GM12891 (cell line): ENCODE data around the gene LBHD2.

Source experiments
- DNase-seq: peaks from one replicate; pipeline ENCODE4 v3.0.0; 2011; ENCODE audit warnings: low spot score; ENCODE audit not compliant: insufficient read length
- FAIRE-seq: peaks from 2 replicates; lab custom pipeline; 2011; peaks lifted over from hg19 to GRCh38; lab: Jason Lieb, UNC
- PAX5 ChIP-seq: IDR thresholded peaks from 2 replicates; pipeline ENCODE4 v1.6.1; 2011; ENCODE audit warnings: low read length, moderate library complexity, mild to moderate bottlenecking; ENCODE audit not compliant: insufficient read depth, severe bottlenecking
- POLR2A ChIP-seq: IDR thresholded peaks from 2 replicates; pipeline ENCODE4 v1.6.1; 2011; ENCODE audit warnings: low read depth, low read length, control low read depth
- POLR2AphosphoS5 ChIP-seq: IDR thresholded peaks from 2 replicates; pipeline ENCODE4 v1.6.1; 2011; ENCODE audit warnings: low read depth, low read length, control low read depth
- POU2F2 ChIP-seq: IDR thresholded peaks from 2 replicates; pipeline ENCODE4 v1.6.1; 2011; ENCODE audit warnings: low read depth, mild to moderate bottlenecking, control low read depth, low read length, moderate library complexity
- SPI1 ChIP-seq: IDR thresholded peaks from 2 replicates; pipeline ENCODE4 v1.6.1; 2011; ENCODE audit warnings: low read depth, low read length, control low read depth
- TAF1 ChIP-seq: IDR thresholded peaks from 2 replicates; pipeline ENCODE4 v1.6.1; 2011; ENCODE audit warnings: low read depth, low read length, control low read depth

Gene LBHD2

DNA sequence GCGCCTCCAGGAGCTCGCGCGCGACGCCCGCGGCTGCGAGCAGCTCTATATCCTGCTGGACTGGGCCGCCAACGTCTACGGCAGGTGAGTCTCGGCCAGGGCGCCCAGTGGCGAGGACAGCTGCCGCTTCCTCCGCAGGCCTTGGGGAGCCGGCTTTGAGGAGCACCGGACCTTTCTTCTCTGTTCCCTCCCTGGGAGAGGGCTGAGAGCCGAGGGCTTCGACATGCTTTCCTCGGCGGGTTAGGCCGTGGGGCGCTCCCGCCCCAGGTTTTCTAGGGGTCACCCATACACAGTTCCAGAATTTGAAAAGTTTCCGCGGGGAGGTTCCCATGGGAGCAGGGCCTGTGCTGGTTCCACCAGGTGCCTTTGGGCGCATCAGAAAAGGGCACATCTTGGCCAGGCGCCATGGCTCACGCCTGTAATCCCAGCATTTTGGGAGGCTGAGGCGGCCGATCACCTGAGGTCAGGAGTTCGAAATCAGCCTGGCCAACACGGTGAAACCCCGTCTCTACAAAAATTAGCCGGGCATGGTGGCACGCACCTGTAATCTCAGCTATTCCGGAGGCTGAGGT lies 18.8 kb downstream of the LBHD2 start:
- no peak for TF ChIP-seq TAF1
- no peak for TF ChIP-seq PAX5
- TF ChIP-seq POLR2A, result no peak
- no peak for TF ChIP-seq POLR2AphosphoS5
- TF ChIP-seq SPI1, result no peak
- TF ChIP-seq POU2F2, result no peak
- no peak for FAIRE-seq
- no peak for DNase-seq

DNA sequence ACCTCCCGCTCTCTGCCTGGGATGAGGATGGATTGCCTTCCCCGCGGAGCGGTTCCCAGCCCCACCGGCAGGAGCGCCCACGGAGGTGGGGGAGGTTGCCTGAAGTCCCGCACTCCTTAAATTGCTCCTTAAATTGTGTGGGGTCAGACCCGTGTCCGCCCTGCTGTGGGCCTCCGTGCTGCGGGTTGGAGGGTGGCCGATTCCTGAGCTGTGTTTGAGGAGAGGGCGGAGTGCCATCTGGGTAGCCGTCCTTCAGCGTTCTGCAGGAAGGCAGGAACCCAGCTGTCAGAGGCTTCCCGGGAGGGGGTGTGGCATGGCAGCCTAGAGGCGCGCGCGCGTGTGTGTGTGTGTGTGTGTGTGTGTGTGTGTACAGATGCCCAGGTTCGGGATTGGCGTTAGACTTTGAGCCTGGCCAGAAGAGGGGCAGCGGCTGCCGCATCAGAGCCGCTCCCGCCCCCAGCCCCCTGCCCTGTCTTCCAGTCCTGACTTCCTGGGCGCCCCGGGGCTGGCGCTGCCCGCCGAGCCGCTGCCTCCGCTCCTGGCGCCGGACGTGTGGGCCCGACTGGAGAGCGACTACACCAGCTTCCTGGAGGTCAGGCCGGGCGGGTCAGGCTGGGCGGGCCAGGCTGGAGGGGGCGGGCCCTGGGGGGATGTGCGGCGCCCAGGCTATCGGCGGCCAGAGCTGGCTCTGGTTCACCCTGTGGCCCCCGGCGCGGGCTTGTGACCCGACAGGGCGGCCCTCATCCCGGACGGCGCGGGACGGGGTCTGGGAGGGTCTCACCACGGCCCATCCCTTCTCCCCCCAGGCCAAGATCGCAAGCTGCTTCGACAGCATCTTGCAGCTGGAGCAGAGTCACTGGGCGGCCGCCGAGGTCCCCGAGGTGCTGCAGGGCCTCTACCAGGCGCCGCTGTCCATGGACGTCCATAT lies 19.7 kb downstream of the LBHD2 start:
- FAIRE-seq (peak; percentile 9), DNase-seq (no peak)
- no peak for TF ChIP-seq SPI1
- TF ChIP-seq POLR2A, result no peak
- no peak for TF ChIP-seq POU2F2
- TF ChIP-seq TAF1, result no peak
- TF ChIP-seq POLR2AphosphoS5, result no peak
- no peak for TF ChIP-seq PAX5

DNA sequence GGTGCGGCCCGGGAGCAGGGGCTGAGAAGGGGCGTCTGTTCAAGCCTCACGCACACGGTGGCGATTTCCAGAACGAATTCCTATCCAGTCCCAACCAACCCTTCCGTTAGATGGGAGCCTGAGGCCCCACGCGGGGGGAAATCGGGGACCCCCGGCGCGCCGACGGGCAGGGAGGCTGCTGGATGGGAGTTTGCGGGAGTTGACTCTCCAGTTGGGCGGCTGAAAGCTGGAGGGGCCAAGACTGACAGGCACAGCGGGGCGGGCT lies 20.3 kb downstream of the LBHD2 start:
- no peak for TF ChIP-seq TAF1
- no peak for TF ChIP-seq POLR2AphosphoS5
- TF ChIP-seq POU2F2, result no peak
- no peak for TF ChIP-seq POLR2A
- no peak for TF ChIP-seq PAX5
- DNase-seq (no peak), FAIRE-seq (no peak)

DNA sequence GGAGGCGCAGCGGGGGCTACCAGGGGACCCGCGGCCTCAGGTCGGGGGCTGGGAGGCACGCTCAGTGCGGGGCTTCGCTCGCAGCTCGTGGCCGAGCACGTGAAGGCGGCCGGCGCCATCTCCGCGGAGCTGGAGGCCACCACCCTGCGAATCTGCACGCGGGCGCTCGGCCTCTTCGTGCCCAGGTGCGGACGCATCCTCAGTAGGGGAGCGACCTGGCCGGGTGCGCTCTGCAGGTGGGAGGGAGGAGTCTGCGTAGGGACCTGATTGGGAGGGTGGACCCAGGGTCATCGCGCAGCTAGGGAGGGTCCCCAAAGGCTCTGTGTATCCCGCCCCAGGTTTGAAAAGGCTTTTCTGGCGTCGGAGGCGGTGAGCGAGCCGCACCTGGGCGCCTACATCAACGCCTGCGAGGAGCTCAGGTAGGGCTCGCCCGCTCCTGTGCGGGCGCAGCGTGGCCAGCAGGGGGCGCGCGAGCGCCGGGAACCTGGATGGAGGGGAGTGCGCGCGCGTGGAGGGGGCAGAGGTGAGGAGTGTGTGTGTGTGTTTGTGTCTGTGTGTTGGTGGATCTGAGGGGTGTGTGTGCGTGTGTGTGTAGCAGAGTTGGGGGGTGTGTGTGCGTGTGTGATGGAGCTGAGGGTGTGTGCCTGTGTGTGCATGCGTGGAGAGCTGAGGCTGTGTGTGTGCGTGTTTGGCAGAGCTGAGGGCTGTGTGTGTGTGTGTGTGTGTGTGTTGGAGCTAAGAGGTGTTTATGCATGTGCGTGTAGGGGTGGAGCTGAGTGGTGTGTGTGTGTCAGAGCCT lies 20.8 kb downstream of the LBHD2 start:
- DNase-seq (peak; percentile 88), FAIRE-seq (peak; percentile 93)
- TF ChIP-seq SPI1, result no peak

DNA sequence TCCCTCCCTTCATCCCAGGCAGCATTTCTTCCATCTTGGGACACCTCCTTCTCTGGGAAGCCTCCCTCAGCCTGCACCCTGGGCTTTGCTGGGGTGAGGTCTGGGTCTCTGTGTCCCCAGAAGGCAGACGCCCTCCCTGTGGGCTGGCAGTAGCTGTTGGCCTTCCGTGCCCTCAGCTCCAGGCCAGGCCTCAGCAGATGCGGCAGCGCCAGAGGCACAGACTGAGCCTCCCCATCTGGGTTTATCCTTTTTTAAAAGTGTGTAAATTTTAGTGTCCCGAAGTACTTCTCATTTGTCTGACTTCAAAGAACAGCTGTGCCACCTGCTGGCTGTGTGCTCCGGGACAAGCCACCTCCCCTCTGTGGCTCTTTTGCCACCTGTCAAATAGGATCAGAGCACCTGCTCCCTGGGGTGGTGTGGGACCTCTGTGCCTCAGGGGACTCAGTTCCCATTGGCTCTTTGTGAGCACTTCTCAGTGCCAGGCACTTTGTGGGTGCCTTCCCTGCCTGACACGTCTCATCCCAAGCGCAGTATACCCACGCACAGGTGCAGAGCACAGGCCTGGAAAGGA lies 21.7 kb downstream of the LBHD2 start:
- FAIRE-seq, result no peak
- DNase-seq, result no peak
- TF ChIP-seq POU2F2, result no peak
- TF ChIP-seq POLR2A, result no peak
- no peak for TF ChIP-seq POLR2AphosphoS5
- no peak for TF ChIP-seq SPI1
- TF ChIP-seq PAX5, result no peak
- TF ChIP-seq TAF1, result no peak

DNA sequence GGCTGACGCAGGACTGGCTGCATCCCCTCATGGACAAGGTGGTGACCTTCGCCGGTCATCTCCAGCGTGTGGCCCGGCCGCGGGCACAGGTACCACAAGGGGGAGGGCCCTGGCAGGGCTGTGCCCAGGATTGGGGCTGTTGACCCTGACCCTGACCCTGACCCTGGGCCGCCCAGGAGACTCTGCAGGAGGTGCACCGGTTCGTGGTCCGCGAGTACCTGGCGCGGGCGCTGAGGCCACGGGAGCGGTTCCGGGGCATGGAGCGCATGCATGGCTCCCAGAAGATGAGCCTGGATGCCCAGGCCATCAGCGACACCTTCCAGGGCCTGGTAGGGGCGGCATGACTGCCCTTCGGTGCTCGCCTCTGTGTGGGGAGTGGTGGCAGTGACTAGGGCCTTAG lies 23.4 kb downstream of the LBHD2 start:
- no peak for DNase-seq
- no peak for TF ChIP-seq SPI1
- TF ChIP-seq PAX5, result no peak
- no peak for TF ChIP-seq TAF1
- TF ChIP-seq POLR2AphosphoS5, result no peak
- TF ChIP-seq POLR2A, result no peak
- no peak for TF ChIP-seq POU2F2

DNA sequence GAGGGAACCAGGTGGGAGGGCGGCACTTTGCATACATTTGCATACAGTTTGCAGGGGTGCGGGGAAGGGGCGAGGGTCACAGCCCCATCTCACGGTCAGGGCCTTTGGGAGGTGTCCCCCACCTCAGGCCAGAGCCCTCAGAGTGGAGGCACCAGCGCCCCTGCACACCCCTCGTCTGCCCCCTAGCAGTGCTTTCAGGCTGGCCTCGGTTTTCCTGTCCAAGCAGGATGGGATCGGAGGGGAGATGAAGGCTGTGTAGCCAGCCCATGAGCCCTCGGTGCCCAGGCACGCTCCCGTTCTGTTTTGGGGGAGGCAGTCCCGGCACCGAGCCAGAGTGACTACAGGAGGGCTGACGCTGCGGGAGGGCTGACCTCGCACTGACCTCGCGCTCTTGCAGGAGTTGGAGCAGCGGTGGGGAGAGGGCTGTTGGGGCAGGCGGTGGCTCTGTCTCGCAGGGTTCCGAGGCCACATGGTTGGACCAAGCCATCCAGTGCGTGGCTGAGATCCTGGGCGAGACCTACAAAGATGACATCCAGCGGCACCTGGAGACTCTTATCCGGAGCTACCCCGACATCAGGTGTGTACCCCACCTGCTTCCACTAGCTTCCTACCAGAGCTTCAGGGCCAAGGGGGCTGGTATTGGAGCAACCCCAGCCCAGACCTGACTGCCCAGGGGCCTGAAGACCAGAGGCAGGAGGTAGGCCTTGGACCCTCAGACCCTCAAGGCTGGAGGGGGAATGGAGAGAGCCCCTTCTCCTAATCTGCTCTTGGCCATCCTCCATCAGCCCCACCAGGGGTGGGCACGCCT lies 24.1 kb downstream of the LBHD2 start:
- no peak for TF ChIP-seq POLR2A
- no peak for TF ChIP-seq POLR2AphosphoS5
- no peak for TF ChIP-seq TAF1
- no peak for TF ChIP-seq POU2F2
- TF ChIP-seq SPI1, result no peak
- no peak for TF ChIP-seq PAX5
- DNase-seq (no peak), FAIRE-seq (no peak)

More for the DNA sequence above, 23.4 kb downstream of the LBHD2 start:
- no peak for FAIRE-seq

DNA sequence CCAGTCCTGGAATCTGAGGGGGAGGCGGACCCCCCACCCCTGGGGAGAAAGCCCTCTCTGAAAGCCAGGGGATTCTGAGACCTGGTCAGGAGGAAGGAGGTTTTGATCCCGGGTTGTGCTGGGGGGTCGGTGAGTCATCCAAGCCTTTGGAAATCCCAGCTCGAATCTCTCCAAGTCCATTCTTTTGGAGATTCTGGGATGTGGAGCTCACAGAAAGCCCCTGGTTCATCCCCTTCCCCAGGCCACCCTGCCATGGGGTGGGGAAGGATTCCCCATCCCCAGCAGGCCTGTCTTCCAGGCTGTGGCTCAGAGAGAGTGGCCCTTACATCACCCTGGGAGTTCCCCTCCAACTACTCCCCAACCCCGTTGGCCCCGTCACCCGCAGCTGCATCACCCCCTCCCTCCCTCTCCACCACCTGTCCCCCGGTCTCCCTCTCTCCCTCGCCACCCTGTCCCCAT lies 24.8 kb downstream of the LBHD2 start:
- DNase-seq (peak; percentile 71), FAIRE-seq (peak; percentile 40)
- TF ChIP-seq POU2F2 (no peak), SPI1 (no peak), POLR2A (no peak), POLR2AphosphoS5 (no peak), TAF1 (no peak), PAX5 (no peak)
